Stimulated activated CD4-positive, alpha-beta T cell treated with anti-CD3 and anti-CD28 coated beads, Interleukin-15, amount 100 ng/mL, for 24 hours (primary cell): ENCODE data around the gene HPD.
"Not testable (repeated sequence)": the region's sequence is repeated elsewhere in the genome, so short reads cannot be mapped to it uniquely, and the experiment has no call there.

Experiments
- DNase-seq: peaks from one replicate; pipeline ENCODE4 v3.0.0-alpha.2; 2020

Gene HPD

DNA sequence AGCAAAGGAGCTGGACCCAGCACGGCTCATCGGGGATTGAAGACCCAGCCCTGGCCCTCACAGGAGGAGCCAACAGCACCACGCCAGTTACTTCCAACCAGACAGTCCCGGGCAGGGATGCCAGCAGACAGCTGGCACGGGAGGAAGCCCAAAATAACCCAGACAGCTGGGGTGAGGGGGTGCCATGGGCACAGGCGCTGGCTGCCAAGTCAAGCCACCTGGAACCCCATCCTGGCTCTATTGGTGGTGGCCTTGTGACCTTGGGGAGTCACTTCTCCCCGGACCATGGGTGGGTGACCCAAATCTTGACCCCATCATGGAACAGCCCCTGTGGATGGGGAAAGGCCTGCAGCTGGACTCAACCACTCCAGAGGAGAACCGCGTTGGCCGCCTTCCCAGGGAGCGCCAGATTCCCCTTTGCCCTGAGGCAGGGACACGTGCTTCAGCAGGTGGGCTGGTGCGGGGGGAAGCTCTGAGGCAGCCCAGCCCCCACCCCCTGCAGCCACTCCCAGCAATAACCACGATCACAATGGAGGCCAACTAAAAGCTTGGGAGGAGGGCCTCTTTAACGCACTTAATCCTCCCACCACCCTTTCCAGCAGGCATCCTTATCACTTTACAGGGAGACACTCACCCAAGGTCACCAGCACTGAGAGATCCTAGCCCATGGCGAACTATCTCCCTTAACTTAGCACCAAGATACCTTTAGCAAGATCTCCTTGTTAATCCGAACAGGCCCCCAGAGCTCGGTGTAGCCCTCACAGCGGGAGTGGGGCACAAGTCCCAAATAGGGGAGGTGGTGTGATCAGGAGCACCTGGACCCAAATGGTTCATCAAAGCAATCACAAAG is 60.5 kb downstream of the HPD start:
- DNase-seq: peak; percentile 3

DNA sequence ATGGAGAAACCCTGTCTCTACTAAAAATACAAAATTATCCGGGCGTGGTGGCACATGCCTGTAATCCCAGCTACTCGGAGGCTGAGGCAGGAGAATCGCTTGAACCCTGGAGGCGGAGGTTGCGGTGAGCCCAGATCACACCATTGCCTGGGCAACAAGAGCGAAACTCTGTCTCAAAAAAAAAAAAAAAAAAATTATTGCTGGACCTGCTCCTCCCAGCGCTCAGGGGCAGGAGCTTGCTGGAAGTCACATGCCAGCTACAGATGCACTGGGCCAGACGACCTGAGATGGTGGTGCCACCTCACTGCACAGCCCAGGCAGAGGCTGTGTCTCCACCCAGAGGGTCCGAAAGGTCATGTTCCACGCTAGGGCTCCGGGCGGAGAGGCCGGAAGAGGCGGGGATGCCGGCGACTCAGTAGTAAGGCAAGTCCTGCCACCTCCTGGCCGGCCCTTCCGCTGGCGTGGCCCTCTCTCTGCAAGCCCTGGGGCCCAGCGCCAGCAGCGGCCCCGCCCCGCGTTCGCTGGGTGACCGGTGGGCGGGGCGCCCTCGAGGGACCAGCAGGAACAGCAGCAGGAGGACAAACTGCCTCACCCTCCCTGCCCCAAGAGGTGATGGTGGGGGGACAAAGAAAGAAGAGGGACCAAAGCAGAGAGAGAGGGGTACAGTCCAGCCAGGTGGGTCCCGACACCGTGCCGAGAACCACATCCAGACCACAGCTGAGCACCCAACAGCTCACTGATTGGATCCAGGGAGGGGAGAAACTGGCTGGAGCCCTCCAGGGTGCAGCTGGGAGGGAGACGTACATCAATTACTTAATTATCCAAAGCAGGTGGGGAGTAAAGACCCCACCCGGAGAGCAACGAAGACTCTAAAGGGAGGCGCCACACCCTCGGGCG is 61.6 kb downstream of the HPD start:
- DNase-seq: no peak

DNA sequence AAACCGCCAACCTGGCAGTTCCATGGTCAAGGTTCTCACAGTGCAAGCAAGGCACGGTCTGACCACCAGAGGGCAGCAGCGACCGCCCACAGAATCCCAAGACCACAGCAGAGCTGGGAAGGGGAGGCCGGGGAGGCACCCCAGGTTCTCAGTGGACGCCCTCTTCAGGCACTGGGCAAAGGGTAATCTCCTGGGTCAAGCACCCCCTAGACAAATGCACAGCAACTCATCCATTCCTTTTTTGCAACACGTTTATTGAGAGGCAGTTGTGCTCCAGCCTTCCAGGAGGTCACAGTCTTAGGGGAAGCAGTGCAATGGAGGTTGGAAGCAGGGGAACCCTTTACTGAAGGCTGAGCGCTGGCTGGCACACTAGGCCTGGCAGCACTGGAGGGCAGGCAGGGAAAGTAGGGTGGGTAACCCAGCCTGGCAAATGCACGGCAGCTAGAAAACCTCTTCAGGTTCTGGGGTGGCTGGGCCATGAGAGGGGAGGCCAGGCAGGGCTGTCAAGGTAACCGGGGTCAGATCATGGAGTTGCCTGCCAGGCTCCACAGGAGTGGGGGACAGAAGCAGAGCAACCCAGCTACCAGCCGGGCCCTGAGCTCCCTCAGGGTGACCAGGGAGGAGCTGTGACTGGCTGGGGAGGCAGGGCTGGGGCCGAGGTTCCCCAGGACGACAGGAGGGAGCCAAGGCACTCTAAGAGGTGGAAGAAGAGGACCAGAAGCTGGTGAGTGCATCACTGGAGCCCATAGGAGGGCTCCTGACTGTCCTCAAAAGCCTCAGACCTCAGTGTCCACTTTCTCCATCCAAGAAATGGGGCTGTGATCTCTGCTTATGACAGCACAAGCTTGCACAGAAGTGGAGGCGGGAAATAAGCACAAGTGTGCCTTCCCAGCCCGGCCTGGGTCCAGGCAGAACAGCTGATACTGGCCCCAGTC is 63.4 kb downstream of the HPD start:
- peak; percentile 88 for DNase-seq

DNA sequence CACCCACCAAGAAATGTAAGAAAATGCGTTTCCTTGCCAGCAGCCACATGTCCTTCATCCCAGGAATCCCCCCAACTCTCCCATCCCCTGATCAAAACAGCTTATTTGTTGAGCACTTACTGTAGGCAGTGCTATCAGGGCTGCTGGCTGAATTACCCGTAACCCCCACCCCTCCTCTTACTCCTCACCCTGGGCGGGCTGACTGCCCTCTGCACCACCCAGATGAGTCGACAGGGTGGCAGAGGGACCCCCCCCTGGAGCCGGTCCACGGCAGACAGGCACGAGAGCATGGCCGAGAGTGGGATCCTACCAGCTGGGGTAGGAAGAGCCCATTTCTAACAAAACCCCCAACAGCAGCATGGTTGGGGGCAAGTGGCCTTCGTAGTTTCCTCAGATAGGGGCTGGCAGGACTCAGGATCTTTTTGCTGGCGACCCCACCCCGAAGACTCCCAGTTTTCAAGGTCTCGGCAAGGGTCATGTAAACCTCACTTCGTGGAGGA is 64.1 kb downstream of the HPD start:
- peak; percentile 58 for DNase-seq

DNA sequence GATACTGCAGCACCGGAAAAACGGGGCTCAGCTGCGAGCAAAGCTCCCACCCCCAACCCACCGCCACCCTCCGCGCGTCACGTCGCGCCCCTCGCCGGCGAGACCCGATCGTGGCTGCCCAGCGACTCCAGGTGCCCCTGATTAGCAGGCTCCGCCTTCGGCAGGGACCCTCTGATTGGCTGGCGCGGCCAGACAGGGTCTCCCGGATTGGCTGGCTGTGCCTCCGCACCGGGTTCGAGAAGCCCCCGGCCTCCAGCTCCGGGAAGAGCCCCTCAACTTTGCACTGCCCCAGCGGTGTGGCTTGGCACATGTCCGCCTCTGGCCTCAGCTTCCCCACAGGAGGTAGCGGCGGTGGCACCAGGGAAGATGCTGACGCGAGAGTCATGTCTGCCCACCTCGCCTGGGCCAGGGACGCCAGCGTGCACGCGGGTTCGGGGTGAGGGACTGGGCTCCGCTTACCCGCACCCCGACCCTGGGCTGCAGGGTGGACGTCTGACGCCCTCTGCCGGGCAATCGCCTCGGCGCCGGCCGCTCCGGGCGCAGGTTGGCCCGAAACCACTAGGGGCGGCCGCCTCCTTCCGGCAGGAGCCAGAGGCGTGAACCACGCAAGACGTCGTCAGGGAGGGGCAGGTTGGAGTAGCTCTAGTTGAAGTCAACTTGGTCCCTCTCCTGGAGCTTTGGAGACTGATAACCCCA is 64.7 kb downstream of the HPD start:
- DNase-seq: peak; percentile 96

DNA sequence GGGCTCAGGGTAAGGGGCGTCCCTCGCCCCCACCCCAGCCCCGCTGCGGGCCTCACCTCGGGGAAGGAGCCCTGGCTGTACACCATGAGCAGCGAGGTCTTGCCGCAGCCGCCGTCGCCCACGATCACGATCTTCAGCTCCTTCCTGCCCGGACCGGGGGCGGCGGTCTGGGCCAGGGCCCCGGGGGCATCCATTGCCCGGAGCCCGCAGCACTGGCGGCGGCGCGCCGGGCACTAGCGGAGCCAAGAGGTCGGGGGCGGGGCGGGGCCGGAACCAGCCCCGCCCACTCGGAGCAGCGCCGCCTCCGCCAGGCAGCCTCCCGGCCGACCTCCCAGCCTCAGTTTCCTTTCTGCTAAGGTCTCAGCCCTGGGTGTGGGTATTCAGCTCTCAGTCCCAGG is 65.2 kb downstream of the HPD start, which contains the start of gene RHOF:
TSS of gene RHOF (minus strand) at position 249 of the 398 bp plus-strand sequence. CDS start at position 194, 55 bp downstream.
- no peak for DNase-seq

DNA sequence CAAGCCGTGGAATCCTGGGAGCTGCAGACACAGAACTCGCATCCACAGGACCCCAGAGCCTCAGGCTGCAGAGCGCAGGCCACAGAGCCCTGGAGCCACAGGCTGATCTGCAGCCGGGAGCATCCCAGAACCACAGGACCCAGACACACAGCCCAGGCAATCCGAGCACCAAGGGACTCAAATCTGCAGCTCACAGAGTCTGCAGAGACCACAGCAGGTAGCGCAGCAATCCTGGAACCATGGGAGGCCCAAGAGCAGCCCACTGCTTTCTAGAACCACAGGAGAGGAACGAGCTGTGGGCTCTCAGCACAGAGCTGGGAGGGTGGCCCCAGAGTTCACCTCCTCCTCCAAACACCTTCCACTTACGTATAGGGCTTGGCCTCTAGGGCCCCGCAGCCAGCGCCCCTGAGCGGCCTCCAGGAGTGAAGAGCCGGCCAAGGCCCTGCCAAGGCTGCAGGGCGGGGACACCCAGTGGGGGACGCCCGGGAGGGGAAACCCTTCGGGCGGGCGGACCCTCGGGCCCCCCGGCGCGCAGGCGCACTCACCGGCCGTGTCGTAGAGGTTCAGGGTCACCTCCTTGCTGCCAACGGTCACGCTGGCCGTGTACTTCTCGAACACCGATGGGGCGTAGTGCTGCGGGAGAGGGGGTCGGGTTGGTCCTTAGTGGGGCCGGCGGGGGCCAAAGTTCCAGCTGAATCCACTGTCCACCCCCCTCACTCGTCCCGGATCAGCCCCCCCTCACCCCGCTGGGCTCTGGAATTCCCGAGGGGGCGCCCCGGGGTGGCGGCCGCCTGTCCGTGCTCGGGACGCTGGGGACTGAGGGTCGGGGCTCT is 65.8 kb downstream of the HPD start:
- peak; percentile 71 for DNase-seq

DNA sequence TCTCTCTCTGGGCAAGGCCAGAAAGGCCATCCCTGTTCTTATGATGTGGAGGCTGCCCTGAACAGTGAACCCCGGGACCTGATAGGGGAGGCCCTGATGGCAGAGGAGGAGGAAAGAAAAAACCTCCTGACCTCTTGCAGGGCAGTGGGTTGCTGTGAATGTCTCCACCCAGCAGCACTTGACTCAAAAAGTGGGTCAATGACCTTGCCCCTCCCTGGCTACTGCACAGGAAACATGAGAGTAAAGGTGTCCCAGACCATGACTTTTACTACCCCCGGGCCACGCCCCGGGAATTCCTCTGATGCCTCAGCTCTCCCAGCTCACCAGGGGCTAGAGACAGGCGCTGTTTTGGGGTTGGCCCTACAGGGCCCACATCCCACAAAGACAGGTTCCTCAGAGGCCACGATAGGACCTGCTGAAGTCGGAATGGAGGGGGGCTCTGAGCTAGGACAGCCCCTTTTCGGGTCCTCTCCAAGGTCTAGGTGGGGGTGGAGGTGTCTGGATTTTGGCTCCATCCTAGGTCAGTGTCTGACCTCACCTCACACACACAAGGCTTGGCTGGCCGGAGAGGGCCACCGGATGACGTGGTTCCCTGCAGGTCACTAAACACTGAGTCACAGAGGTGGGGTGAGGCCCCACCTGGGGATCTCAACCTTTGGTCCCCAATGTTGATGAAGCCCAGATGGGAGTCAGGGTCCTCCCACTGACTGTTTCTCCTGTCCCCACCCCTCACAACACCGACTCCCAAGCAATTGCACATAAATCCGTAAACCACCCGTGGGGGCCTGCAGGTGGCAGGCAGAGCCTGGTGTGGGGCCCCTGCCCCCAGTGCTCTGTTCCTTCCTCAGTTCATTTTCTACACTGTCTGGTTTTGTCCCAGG is 66.7 kb downstream of the HPD start:
- peak; percentile 62 for DNase-seq

DNA sequence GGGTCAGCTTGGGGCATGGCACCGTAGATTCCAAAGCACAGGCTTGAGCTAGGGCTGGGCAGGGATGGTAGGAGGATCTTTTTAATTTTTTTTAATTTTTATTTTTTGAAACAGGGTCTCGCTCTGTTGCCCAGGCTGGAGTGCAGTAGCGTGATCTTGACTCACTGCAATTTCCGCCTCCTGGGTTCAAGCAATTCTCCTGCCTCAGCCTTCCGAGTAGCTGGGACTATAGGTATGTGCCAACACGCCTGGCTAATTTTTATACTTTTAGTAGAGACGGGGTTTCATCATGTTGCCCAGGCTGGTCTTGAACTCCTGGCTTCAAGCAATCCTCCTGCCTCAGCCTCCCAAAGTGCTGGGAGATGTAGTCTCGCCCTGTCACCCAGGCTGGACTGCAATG is 67.9 kb downstream of the HPD start:
- DNase-seq: not testable (repeated sequence)

DNA sequence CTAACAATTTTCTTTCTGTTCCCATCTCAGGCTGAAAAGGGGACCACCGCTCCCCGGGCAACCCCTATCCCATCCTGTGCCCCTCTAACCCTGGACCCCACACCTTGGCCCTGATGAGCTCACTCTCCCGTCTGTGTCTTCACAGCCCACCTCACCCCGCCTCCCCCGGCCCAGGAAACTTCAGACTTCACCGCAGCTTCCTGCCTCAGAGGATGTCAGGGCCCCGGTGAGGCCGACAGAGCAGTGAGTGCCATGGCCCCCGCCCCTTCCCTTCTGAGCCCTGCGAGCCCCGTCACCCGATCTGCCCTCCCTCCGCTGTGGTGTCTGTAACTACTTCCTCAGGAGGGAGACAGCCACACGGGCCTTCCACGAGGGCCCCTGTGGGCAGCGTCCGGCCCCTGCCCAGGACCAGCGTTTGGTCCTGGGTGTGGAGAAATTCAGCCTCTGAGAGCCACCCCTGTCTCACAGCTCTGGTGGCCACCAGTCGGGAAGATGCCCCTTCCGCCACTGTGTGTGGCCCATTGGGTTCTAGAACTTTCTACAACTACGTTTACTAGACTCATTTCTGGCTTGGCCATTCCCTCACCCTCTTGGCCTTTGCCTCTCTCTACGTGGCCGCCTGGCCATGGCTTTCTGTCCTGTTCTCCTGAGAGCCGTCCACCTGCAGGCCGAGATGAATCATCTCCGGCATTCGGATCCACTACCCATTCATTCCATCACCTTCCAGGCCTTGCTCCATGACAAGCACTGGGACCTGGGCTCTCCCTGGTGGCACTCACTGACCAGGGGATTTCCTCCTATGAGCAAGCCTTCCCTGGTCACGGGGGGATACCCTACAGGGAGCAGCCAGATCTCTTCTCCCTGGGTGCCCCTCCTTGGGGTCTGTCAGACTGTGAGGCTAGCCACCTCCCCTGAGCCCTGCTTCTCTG is 68.6 kb downstream of the HPD start:
- DNase-seq: peak; percentile 96
